ENCODE data around the gene OR10R2.

Gene OR10R2

DNA sequence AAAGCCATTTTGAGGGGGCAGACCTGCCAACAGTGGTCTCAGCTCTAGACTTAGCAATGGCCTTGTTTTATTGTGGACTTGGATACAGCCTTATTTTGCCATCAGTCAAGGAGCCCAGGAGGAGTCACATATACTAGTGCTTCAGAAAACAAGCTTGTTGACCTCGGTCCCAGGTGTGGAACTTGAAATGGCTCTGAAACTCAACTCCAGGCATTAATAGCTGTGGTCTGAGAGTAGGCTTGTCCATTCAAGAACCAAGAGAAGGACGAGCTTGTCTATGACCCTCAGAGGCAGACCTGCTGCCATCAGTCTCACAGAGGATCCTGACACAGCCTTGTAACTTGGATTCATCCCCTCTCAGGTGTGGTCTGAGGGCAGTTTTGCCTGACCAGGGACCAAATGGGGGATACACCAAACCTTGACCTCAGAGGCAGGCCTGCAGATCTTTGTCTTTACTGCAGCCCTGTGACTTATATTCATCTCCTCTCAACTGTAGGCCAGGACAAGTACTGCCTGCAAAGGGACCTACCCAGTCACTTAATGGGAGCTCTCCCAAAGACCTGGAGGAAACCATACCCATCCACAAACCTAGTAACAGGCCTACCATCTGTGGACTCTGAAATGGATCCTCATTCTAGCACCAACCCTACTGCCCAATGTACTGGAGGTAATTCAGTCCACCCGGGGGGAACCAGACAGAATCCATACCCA, 49.1 kb downstream of the OR10R2 start:
- H3K27me3 ChIP-seq (ENCODE audit: control insufficient read depth, insufficient read depth, low read length, poor library complexity, severe bottlenecking) = no peaks in the 10 kb centered on the region
- 94 to 95% methylated on average over 3 of the region's 3 CpGs for WGBS, 2 experiments
- H3K27ac ChIP-seq (ENCODE audit: insufficient read depth, low read depth, low read length, poor library complexity, severe bottlenecking) = no peak overlapping the region
- no peak overlapping the region for H3K4me3 ChIP-seq (ENCODE audit: insufficient read depth, low read depth, low read length)
- H3K36me3 ChIP-seq (ENCODE audit: control insufficient read depth, insufficient read depth, low read length) = no peaks in the 10 kb centered on the region
- no peaks in the 10 kb centered on the region for H3K9me3 ChIP-seq (ENCODE audit: control insufficient read depth, low read length)
- H3K4me1 ChIP-seq (ENCODE audit: control insufficient read depth, insufficient read depth, low read length) = no peaks in the 10 kb centered on the region

DNA sequence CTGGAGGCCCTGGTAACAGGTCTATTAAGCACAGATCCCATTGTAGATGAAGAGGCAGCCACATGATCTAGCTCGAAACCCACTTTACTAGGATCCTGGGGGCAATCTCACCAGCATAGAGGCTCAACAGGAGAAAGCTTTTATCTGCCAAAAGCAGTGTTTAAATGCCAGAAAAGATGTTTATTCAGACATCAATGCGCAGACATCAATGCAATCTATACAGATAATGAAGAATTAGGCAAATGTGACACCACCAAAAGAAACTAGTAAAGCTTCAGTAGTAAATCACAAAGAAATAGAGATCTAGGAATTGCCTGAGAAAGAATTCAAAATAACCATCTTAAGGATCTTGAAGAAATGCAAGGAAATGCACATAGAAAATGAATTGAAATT, 49.6 kb downstream of the OR10R2 start:
- 91 to 95% methylated on average over 2 of the region's 2 CpGs for WGBS, 2 experiments
- Histone ChIP-seq H3K27ac (ENCODE audit: insufficient read depth, low read depth, low read length, poor library complexity, severe bottlenecking) (no peak overlapping the region), H3K9me3 (ENCODE audit: control insufficient read depth, low read length) (no peaks in the 10 kb centered on the region), H3K27me3 (ENCODE audit: control insufficient read depth, insufficient read depth, low read length, poor library complexity, severe bottlenecking) (no peaks in the 10 kb centered on the region), H3K4me3 (ENCODE audit: insufficient read depth, low read depth, low read length) (no peak overlapping the region), H3K36me3 (ENCODE audit: control insufficient read depth, insufficient read depth, low read length) (no peaks in the 10 kb centered on the region), H3K4me1 (ENCODE audit: control insufficient read depth, insufficient read depth, low read length) (no peaks in the 10 kb centered on the region)

DNA sequence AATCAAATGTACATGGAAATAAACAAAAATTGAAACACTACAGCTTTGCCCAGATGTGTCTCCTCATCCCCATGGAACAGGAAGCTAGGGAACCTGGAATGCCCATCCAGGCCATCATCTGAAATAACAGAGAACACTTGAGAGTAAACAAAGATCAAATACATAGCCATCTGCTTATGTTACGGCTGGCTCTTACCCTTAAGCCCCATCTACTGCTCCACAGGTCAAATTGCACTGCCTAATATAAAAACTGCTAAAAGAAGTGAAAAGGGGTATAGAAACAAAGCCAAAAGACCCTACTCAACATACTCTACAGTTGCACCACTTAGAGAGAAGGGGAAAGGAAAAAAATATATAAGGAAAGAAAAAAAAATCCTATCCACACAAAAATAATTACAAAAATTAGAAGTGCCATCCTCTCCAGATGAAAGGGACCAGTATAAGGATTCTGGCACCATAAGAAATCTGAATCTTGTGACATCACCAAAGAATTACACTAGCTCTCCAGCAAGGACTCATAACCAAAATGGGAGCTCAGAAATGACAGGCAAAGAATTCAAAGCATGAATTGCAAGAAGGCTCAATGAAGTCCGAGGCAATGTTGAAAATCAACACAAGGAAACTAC, 55.3 kb downstream of the OR10R2 start:
- no peak overlapping the region for H3K27ac ChIP-seq (ENCODE audit: insufficient read depth, low read depth, low read length, poor library complexity, severe bottlenecking)
- no peaks in the 10 kb centered on the region for H3K9me3 ChIP-seq (ENCODE audit: control insufficient read depth, low read length)
- no peaks in the 10 kb centered on the region for H3K4me1 ChIP-seq (ENCODE audit: control insufficient read depth, insufficient read depth, low read length)
- 0% methylated on average over 2 of the region's 2 CpGs for WGBS, 2 experiments
- no peaks in the 10 kb centered on the region for H3K36me3 ChIP-seq (ENCODE audit: control insufficient read depth, insufficient read depth, low read length)
- no peaks in the 10 kb centered on the region for H3K27me3 ChIP-seq (ENCODE audit: control insufficient read depth, insufficient read depth, low read length, poor library complexity, severe bottlenecking)
- no peak overlapping the region for H3K4me3 ChIP-seq (ENCODE audit: insufficient read depth, low read depth, low read length)
